K562 (cell line): ENCODE results near the gene CNTRL. TPM values are rescaled to one million over a fixed set of nuclear protein-coding genes. Genes with fewer than 3 reads are reported as not detected.

Experiments
- ATAC-seq: fragments of 200-7000 bp; cut with Tn5 transposase; 3 replicates; pipeline ENCODE4 v1.9.1; 2020; ENCODE audit warnings: moderate library complexity
- BruUV-seq: library from RNA; stranded (reverse); fragments of 400-500 nt; replicated peaks from 2 replicates; lab custom pipeline; 2021; lab: Mats Ljungman, UMichigan
- CTCF ChIA-PET: fragments of 300-600 bp; formaldehyde crosslinking; extraction: SDS; loops from one replicate; lab custom pipeline; 2021; ENCODE audit warnings: low intra/inter-chr PET ratio; lab: Yijun Ruan, JAX
- POLR2A ChIA-PET: fragments of 300-600, 350-650 bp; sonication (Branson Sonifier 250); formaldehyde crosslinking; extraction: SDS; loops from one replicate; lab custom pipeline; 2021; ENCODE audit warnings: antibody characterized with exemption, inconsistent platforms; lab: Yijun Ruan, JAX
- DNase-seq, 4 experiments: peaks; one replicate each; pipeline versions ENCODE4 v3.0.0 to v3.0.0-alpha.2; 2011 to 2018; ENCODE audit warnings: low spot score in 3 of 4, mixed read lengths in 3 of 4; ENCODE audit errors: extremely low read depth in 1 of 4
- FAIRE-seq: peaks from 2 replicates; lab custom pipeline; 2011; peaks lifted over from hg19 to GRCh38; lab: Jason Lieb, UNC
- H2AFZ ChIP-seq: 2 replicates; pipeline ENCODE4 v1.6.0; 2011; ENCODE audit warnings: low read depth, low read length, control low read depth, inconsistent platforms
- H3K27ac ChIP-seq: fragments of 200-600 bp; 3 replicates; pipeline ENCODE4 v1.8.0; 2011; ENCODE audit warnings: low read depth, mild to moderate bottlenecking, control low read depth, inconsistent platforms, low read length, moderate library complexity, mixed read lengths; ENCODE audit errors: extremely low read depth
- H3K27me3 ChIP-seq, 2 experiments: fragments of 300-600 bp in 1 of 2; 2 replicates in 1 of 2; 3 replicates in 1 of 2; pipeline versions ENCODE4 v1.6.0 to v1.8.0; 2011; ENCODE audit warnings: inconsistent platforms in 2 of 2, low read length in 2 of 2, mild to moderate bottlenecking in 1 of 2, mixed read lengths in 1 of 2, moderate library complexity in 1 of 2; ENCODE audit not compliant: control insufficient read depth in 2 of 2, insufficient read depth in 2 of 2
- H3K36me3 ChIP-seq: fragments of 300-600 bp; 3 replicates; pipeline ENCODE4 v1.8.0; 2011; ENCODE audit warnings: mild to moderate bottlenecking, low read length, inconsistent platforms; ENCODE audit not compliant: control insufficient read depth, insufficient read depth
- H3K4me1 ChIP-seq, 2 experiments: fragments of 200-600 bp in 1 of 2; replicated peaks in 1 of 2; 2 replicates in 1 of 2; 3 replicates in 1 of 2; pipeline versions ENCODE4 v1.5.1 to v1.8.0; 2011; ENCODE audit warnings: inconsistent platforms in 2 of 2, low read length in 2 of 2, mild to moderate bottlenecking in 1 of 2, mixed read lengths in 1 of 2, moderate library complexity in 1 of 2; ENCODE audit not compliant: control insufficient read depth in 2 of 2, insufficient read depth in 2 of 2
- H3K4me2 ChIP-seq: 2 replicates; pipeline ENCODE4 v1.6.1; 2011; ENCODE audit warnings: low read length, control low read depth, inconsistent platforms, mixed read lengths; ENCODE audit not compliant: insufficient read depth
- H3K4me3 ChIP-seq: fragments of 200-600 bp; sonication (generic), shearing (Covaris generic); 2 replicates; pipeline ENCODE4 v1.5.1; 2016; ENCODE audit warnings: control low read depth, inconsistent platforms
- H3K79me2 ChIP-seq: fragments of 200-600 bp; 3 replicates; pipeline ENCODE4 v1.8.0; 2011; ENCODE audit warnings: low read length, inconsistent platforms; ENCODE audit not compliant: control insufficient read depth, insufficient read depth
- H3K9ac ChIP-seq, 2 experiments: 2 replicates each; pipeline versions ENCODE4 v1.6.0 to v1.6.1; 2011; ENCODE audit warnings: low read depth in 2 of 2, low read length in 2 of 2, control low read depth in 1 of 2, inconsistent platforms in 1 of 2, mild to moderate bottlenecking in 1 of 2, mixed read lengths in 1 of 2; ENCODE audit not compliant: insufficient read depth in 1 of 2
- H3K9me1 ChIP-seq: one replicate; pipeline ENCODE4 v1.6.0; 2011; ENCODE audit warnings: inconsistent platforms, mild to moderate bottlenecking, low read length, moderate library complexity; ENCODE audit not compliant: control insufficient read depth, insufficient read depth
- H3K9me3 ChIP-seq: replicated peaks from 2 replicates; pipeline ENCODE4 v1.5.1; 2011; ENCODE audit warnings: low read depth, low read length, inconsistent platforms; ENCODE audit not compliant: control insufficient read depth, insufficient read depth
- H4K20me1 ChIP-seq: replicated peaks from 2 replicates; pipeline ENCODE4 v1.6.1; 2011; ENCODE audit warnings: low read length, inconsistent platforms, mixed read lengths; ENCODE audit not compliant: control insufficient read depth, insufficient read depth
- ETV1 ChIP-seq: fragments of 450-650 bp; conservative IDR thresholded peaks from 2 replicates; pipeline ENCODE4 v1.6.1; 2016; ENCODE audit warnings: missing genetic modification characterization, control low read depth, low read depth, missing compliant biosample characterization
- POLR2H ChIP-seq: IDR thresholded peaks from 2 replicates; pipeline ENCODE4 v1.6.1; 2016; ENCODE audit warnings: missing genetic modification characterization, low read depth, mild to moderate bottlenecking, control low read depth, missing compliant biosample characterization, moderate library complexity
- SAFB2 ChIP-seq: fragments of 200-400 bp; formaldehyde crosslinking; IDR thresholded peaks from 2 replicates; pipeline ENCODE4 v1.6.1; 2018; ENCODE audit warnings: borderline replicate concordance, low read length, low read depth, moderate library complexity; ENCODE audit not compliant: severe bottlenecking
- SIX5 ChIP-seq, 2 experiments: IDR thresholded peaks; 2 replicates each; pipeline ENCODE4 v1.6.1; 2011; ENCODE audit warnings: low read length in 2 of 2, borderline replicate concordance in 1 of 2, low read depth in 1 of 2, mild to moderate bottlenecking in 1 of 2, moderate library complexity in 1 of 2; ENCODE audit not compliant: insufficient read depth in 1 of 2
- XRCC5 ChIP-seq: fragments of 200-400 bp; formaldehyde crosslinking; IDR thresholded peaks from 2 replicates; pipeline ENCODE4 v1.6.1; 2017; ENCODE audit warnings: low read depth, mild to moderate bottlenecking, low read length
- ZNF354B ChIP-seq: fragments of 250-450 bp; sonication (Bioruptor Pico); IDR thresholded peaks from 2 replicates; pipeline ENCODE4 v1.4.0; 2020
- ZNF586 ChIP-seq: fragments of 450-650 bp; formaldehyde crosslinking; conservative IDR thresholded peaks from 2 replicates; pipeline ENCODE4 v1.4.0; 2020; ENCODE audit warnings: mild to moderate bottlenecking, moderate library complexity
- ZNF717 ChIP-seq: fragments of 250-450 bp; sonication (Bioruptor Pico); IDR thresholded peaks from 2 replicates; pipeline ENCODE4 v1.5.0; 2021
- ZNF77 ChIP-seq: fragments of 250-450 bp; sonication (Bioruptor Pico); IDR thresholded peaks from 2 replicates; pipeline ENCODE4 v1.5.0; 2020
- WGBS: fragments of 100-300 bp; shearing (Covaris generic); methylation state at CpG from one replicate; pipeline ENCODE4 v1.1.6; 2016; ENCODE audit warnings: low coverage, mixed read lengths; ENCODE audit not compliant: insufficient coverage; ENCODE audit errors: missing lambda C conversion rate; 5-methylcytosine and 5-hydroxymethylcytosine counted together
- in situ Hi-C: fragments of 300-500 bp; cut with MboI; formaldehyde crosslinking; loops from 4 replicates; pipeline ENCODE4 v1.15.0; 2018; ENCODE audit warnings: inconsistent platforms, mixed read lengths
- intact Hi-C: fragments of 100-400 bp; cut with micrococcal nuclease; formaldehyde crosslinking; loops from 2 replicates; pipeline ENCODE4 v1.14.2; 2022
- polyA plus RNA-seq, 8 experiments: library from polyadenylated mRNA; depleted of rRNA in 4 of 8; stranded (reverse) in 5 of 8; unstranded in 3 of 8; fragments of >200 nt; fragmentation: Nextera tagmentation in 2 of 8; fragmentation: Illumina TruSeq in 1 of 8; extraction: Ambion mirVana in 2 of 8; extraction: Trizol in 1 of 8; gene quantifications; 2 replicates each; pipeline versions ENCODE4 v1.2.1 to v1.2.3, GENCODE V29; 2011 to 2014; ENCODE audit warnings: inconsistent platforms in 1 of 8, missing spikeins in 1 of 8
- total RNA-seq, 7 experiments: library from RNA; depleted of rRNA in 6 of 7; stranded (reverse); fragments of >200 nt in 6 of 7; fragmentation: Illumina TruSeq in 2 of 7; extraction: Trizol in 2 of 7; gene quantifications; 2 replicates each; pipeline versions ENCODE4 v1.2.1 to v1.2.3, GENCODE V29; 2011 to 2021; ENCODE audit warnings: low replicate concordance in 1 of 7
- TF ChIP-seq, protein P1 (sequence below): fragments of 250-450 bp; sonication (Bioruptor Pico); IDR thresholded peaks from 2 replicates; pipeline ENCODE4 v1.5.0; 2020; ENCODE audit warnings: mild to moderate bottlenecking, borderline replicate concordance
- TF ChIP-seq, protein P2 (sequence below): fragments of 450-650 bp; IDR thresholded peaks from 2 replicates; pipeline ENCODE4 v1.6.1; 2014; ENCODE audit warnings: low read depth, mild to moderate bottlenecking, moderate library complexity, borderline replicate concordance
- TF ChIP-seq, protein P3 (sequence below): fragments of 450-650 bp; conservative IDR thresholded peaks from 2 replicates; pipeline ENCODE4 v1.6.1; 2016; ENCODE audit warnings: missing genetic modification characterization, low read depth, mild to moderate bottlenecking, control low read depth, missing compliant biosample characterization

Gene CNTRL
- total and polyA plus RNA-seq, 9 of the 15 experiments (the other 6 are each of a cell fraction or from before 2014, with no cell fraction given) = 9.2 to 28.9 (median 20.5) TPM

DNA sequence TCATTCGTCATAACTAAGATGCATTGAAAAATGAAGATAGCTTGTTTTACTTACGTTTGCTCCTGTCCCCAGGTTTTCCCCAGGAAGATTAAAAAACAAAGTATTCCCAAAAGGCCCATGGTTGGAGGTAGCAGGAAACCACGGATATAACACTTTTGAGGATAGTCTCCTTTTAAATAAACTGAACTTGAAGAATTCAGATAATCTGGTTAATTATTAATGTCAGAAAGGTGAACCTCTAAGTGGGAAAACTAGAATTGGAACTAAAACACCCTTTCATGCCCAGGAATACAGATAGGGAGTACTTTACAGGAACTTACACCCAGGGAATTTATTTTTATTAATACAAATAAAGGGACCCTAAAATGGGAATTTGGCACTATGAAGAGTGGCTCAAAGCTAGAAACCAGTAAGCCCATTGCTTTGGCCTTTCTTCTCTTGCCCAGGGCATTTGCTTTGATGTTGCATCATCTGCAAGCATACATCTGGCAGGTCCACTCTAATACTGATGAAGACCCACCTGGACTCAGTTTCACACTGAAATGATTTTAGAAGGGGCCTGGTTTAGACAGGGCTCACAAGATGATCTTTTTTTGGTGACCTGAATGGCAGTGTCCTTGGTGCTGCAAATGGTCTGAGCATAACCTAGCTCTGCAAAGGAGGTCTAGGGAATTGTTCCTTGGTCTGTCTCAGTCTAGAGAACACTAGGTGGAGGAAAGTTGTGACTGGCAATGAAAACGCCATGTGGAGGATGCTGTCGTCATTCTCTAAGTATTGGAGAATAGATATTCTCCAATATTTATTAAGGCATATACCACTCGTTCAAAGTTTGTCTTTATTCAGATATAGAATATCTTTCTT is 24.4 kb upstream of the CNTRL start, which contains the start of gene C5 (continued):
- TF ChIP-seq, protein P1, sequence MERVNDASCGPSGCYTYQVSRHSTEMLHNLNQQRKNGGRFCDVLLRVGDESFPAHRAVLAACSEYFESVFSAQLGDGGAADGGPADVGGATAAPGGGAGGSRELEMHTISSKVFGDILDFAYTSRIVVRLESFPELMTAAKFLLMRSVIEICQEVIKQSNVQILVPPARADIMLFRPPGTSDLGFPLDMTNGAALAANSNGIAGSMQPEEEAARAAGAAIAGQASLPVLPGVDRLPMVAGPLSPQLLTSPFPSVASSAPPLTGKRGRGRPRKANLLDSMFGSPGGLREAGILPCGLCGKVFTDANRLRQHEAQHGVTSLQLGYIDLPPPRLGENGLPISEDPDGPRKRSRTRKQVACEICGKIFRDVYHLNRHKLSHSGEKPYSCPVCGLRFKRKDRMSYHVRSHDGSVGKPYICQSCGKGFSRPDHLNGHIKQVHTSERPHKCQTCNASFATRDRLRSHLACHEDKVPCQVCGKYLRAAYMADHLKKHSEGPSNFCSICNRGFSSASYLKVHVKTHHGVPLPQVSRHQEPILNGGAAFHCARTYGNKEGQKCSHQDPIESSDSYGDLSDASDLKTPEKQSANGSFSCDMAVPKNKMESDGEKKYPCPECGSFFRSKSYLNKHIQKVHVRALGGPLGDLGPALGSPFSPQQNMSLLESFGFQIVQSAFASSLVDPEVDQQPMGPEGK (CRISPR knock-in tag) = no peak
- no peak for TF ChIP-seq XRCC5
- TF ChIP-seq ZNF77 (CRISPR knock-in tag) = no peak

DNA sequence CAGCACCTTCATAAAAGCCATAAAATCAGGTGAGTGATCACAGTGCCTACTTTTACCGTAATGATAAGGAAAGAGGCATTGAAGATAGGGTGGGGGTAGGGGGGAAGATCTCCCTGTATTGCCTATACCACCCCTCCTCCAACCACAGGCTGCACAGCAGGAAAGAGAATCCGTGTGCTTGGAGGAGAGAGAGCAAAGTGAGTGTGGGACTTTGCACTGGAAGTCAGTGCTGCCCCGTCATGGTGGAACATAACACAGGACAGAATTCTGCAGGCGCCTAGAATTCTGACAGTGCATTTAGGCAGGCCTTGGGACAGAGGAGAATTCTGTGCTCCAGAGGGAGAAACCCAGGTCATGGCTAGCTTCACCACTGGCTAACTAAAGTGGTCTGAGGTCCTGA is 21.2 kb upstream of the CNTRL start:
- no peaks in the 10 kb centered on the region for H3K27me3 ChIP-seq
- FAIRE-seq (no peak), ATAC-seq (peak; percentile 22; the same call in 1 of the 3 replicates), DNase-seq (no peak)
- TF ChIP-seq ZNF717 (CRISPR knock-in tag) (no peak), SAFB2 (no peak), ETV1 (tag) (no peak), ZNF586 (no peak), ZNF354B (CRISPR knock-in tag) (no peak), POLR2H (tag) (no peak), SIX5 (IDR thresholded peaks at IDR 0.05; ENCODE audit: borderline replicate concordance in 1 of 2, insufficient read depth in 1 of 2, low read depth in 1 of 2, low read length in 2 of 2) (no peak)
- TF ChIP-seq, protein P2, sequence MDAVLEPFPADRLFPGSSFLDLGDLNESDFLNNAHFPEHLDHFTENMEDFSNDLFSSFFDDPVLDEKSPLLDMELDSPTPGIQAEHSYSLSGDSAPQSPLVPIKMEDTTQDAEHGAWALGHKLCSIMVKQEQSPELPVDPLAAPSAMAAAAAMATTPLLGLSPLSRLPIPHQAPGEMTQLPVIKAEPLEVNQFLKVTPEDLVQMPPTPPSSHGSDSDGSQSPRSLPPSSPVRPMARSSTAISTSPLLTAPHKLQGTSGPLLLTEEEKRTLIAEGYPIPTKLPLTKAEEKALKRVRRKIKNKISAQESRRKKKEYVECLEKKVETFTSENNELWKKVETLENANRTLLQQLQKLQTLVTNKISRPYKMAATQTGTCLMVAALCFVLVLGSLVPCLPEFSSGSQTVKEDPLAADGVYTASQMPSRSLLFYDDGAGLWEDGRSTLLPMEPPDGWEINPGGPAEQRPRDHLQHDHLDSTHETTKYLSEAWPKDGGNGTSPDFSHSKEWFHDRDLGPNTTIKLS = no peak
- TF ChIP-seq, protein P3, sequence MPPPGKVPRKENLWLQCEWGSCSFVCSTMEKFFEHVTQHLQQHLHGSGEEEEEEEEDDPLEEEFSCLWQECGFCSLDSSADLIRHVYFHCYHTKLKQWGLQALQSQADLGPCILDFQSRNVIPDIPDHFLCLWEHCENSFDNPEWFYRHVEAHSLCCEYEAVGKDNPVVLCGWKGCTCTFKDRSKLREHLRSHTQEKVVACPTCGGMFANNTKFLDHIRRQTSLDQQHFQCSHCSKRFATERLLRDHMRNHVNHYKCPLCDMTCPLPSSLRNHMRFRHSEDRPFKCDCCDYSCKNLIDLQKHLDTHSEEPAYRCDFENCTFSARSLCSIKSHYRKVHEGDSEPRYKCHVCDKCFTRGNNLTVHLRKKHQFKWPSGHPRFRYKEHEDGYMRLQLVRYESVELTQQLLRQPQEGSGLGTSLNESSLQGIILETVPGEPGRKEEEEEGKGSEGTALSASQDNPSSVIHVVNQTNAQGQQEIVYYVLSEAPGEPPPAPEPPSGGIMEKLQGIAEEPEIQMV = no peak
- intact Hi-C loops = no loop called here
- BruUV-seq = no TSS peak
- no peaks in the 10 kb centered on the region for H3K79me2 ChIP-seq
- no peaks in the 10 kb centered on the region; a peak in 1 of 5 replicates for H3K4me1 ChIP-seq
- H2AFZ ChIP-seq = 0 out of 2 replicates have a peak overlapping the region, but pooled peaks have one; percentile 56
- ChIA-PET POLR2A (no interaction called here), CTCF (no interaction called here)
- no peak overlapping the region for H3K4me3 ChIP-seq
- no peak overlapping the region for H3K9ac ChIP-seq
- H4K20me1 ChIP-seq = no peaks in the 10 kb centered on the region
- in situ Hi-C loops = no loop called here
- no peaks in the 10 kb centered on the region for H3K36me3 ChIP-seq
- no peak overlapping the region for H3K4me2 ChIP-seq
- no peaks in the 10 kb centered on the region for H3K9me3 ChIP-seq
- H3K9me1 ChIP-seq = no peaks in the 10 kb centered on the region
- no peak overlapping the region for H3K27ac ChIP-seq
- 20% methylated on average over 4 of the region's 4 CpGs for WGBS
